ENCODE data around the gene LAMTOR4. TPM values are rescaled to one million over a fixed set of nuclear protein-coding genes. Genes with fewer than 3 reads are reported as not detected.
"Not testable (repeated sequence)": the region's sequence is repeated elsewhere in the genome, so short reads cannot be mapped to it uniquely, and the experiment has no call there.

LAMTOR4 gene
- polyA plus RNA-seq, 6 donors from 2014 or later = 407 to 579 (median 480) TPM

- not testable (repeated sequence) for H3K9me3 Mint-ChIP-seq, H3K27me3 Mint-ChIP-seq, H3K36me3 Mint-ChIP-seq
- Mint-ChIP-seq H3K27ac (peak overlapping the region; percentile 92 to 98 (median 97)), H3K4me1 (peaks cover 59 to 79% (median 68%) of the 10 kb centered on the region in 3 donors), H3K4me3 (peak overlapping the region; percentile 17 to 84 (median 74))
- DNase-seq (peak; percentile 62), ATAC-seq (ENCODE audit: low read depth in 2 of 2) (peak; percentile 83 to 87)
Measured at GRCh38 chr7:100192281-100192862, 43.7 kb downstream of the LAMTOR4 start.

GRCh38 chr7:100192969-100193368, 44.3 kb downstream of the LAMTOR4 start:
- no peaks in the 10 kb centered on the region for H3K27me3 Mint-ChIP-seq
- H3K27ac Mint-ChIP-seq = peak overlapping the region in 5 of 6 donors; percentile 92 to 98 (median 97)
- ATAC-seq (ENCODE audit: low read depth in 2 of 2) = no peak
- no peaks in the 10 kb centered on the region for H3K36me3 Mint-ChIP-seq
- H3K4me3 Mint-ChIP-seq = peak overlapping the region; percentile 17 to 84 (median 74)
- DNase-seq = no peak
- H3K9me3 Mint-ChIP-seq = peaks cover 0 to 4% (median 0%) of the 10 kb centered on the region in 7 donors
- H3K4me1 Mint-ChIP-seq = peaks cover 65 to 85% (median 74%) of the 10 kb centered on the region in 3 donors

GRCh38 chr7:100195222-100195621, 46.5 kb downstream of the LAMTOR4 start:
- DNase-seq (no peak), ATAC-seq (ENCODE audit: low read depth in 2 of 2) (no peak)
- peak overlapping the region in 6 of 8 donors; percentile 17 to 83 (median 46) for H3K4me3 Mint-ChIP-seq
- peak overlapping the region in 3 of 6 donors; percentile 75 to 94 (median 91) for H3K27ac Mint-ChIP-seq
- H3K36me3 Mint-ChIP-seq = no peaks in the 10 kb centered on the region
- H3K27me3 Mint-ChIP-seq = no peaks in the 10 kb centered on the region
- peaks cover 0 to 4% (median 0%) of the 10 kb centered on the region in 7 donors for H3K9me3 Mint-ChIP-seq
- H3K4me1 Mint-ChIP-seq = peaks cover 73 to 95% (median 84%) of the 10 kb centered on the region in 3 donors

- not testable (repeated sequence) for H3K36me3 Mint-ChIP-seq, H3K9me3 Mint-ChIP-seq, H3K27me3 Mint-ChIP-seq
- peaks cover 72 to 95% (median 84%) of the 10 kb centered on the region in 3 donors for H3K4me1 Mint-ChIP-seq
- H3K27ac Mint-ChIP-seq = peak overlapping the region; percentile 75 to 96 (median 90)
- H3K4me3 Mint-ChIP-seq = peak overlapping the region; percentile 9 to 83 (median 60)
- ATAC-seq (ENCODE audit: low read depth in 2 of 2) (peak; percentile 51 to 55), DNase-seq (peak; percentile 57)
Measured at GRCh38 chr7:100195901-100196322, 47.2 kb downstream of the LAMTOR4 start.

GRCh38 chr7:100198266-100198665, 49.5 kb downstream of the LAMTOR4 start:
- H3K27me3 Mint-ChIP-seq = no peaks in the 10 kb centered on the region
- peaks cover 0 to 4% (median 0%) of the 10 kb centered on the region in 7 donors for H3K9me3 Mint-ChIP-seq
- no peak for DNase-seq
- peak overlapping the region; percentile 57 to 96 (median 85) for H3K27ac Mint-ChIP-seq
- H3K4me3 Mint-ChIP-seq = peak overlapping the region in 4 of 8 donors; percentile 6 to 53 (median 38)
- H3K36me3 Mint-ChIP-seq = no peaks in the 10 kb centered on the region
- H3K4me1 Mint-ChIP-seq = peaks cover 64 to 90% (median 75%) of the 10 kb centered on the region in 3 donors
- ATAC-seq (ENCODE audit: low read depth in 2 of 2) = no peak

- DNase-seq (no peak), ATAC-seq (ENCODE audit: low read depth in 2 of 2) (no peak)
- H3K4me3 Mint-ChIP-seq = peak overlapping the region in 4 of 8 donors; percentile 34 to 70 (median 64)
- H3K27me3 Mint-ChIP-seq = no peaks in the 10 kb centered on the region
- peaks cover 0 to 8% of the 10 kb centered on the region in 2 donors for H3K36me3 Mint-ChIP-seq
- peak overlapping the region in 5 of 6 donors; percentile 61 to 97 (median 78) for H3K27ac Mint-ChIP-seq
- H3K4me1 Mint-ChIP-seq = peaks cover 61 to 76% (median 67%) of the 10 kb centered on the region in 3 donors
- H3K9me3 Mint-ChIP-seq = peaks cover 0 to 4% (median 0%) of the 10 kb centered on the region in 7 donors
Measured at GRCh38 chr7:100200693-100201092, 52.0 kb downstream of the LAMTOR4 start.

Other genes starting within 250 kb of the LAMTOR4 start
- 10 to 100 TPM; 12.6 to 39.2 (median 23.1) TPM for gene TRIM4, start 229.4 kb upstream of the LAMTOR4 start, polyA plus RNA-seq (ENCODE audit: low read depth in 6 of 6)
- not detected for gene GJC3, start 219.3 kb upstream of the LAMTOR4 start, polyA plus RNA-seq (ENCODE audit: low read depth in 6 of 6)
- gene AZGP1, start 172.9 kb upstream of the LAMTOR4 start, polyA plus RNA-seq (ENCODE audit: low read depth in 6 of 6) = not detected
- 10 to 100 TPM; 14.7 to 54.3 (median 36.7) TPM for gene ZKSCAN1, start 133.3 kb upstream of the LAMTOR4 start, polyA plus RNA-seq (ENCODE audit: low read depth in 6 of 6)
- gene ZSCAN21, start 99.1 kb upstream of the LAMTOR4 start, polyA plus RNA-seq (ENCODE audit: low read depth in 6 of 6) = 1 to 10 TPM; 4.7 to 9.8 (median 5.7) TPM
- 10 to 100 TPM; 14.6 to 34.4 (median 21.8) TPM for gene ZNF3, start 67.2 kb upstream of the LAMTOR4 start, polyA plus RNA-seq (ENCODE audit: low read depth in 6 of 6)
- gene COPS6, start 59.9 kb upstream of the LAMTOR4 start, polyA plus RNA-seq (ENCODE audit: low read depth in 6 of 6) = 100 to 1,000 TPM; 109 to 249 (median 128) TPM
- gene MCM7, start 47.5 kb upstream of the LAMTOR4 start, polyA plus RNA-seq (ENCODE audit: low read depth in 6 of 6) = 10 to 100 TPM; 39.0 to 59.9 (median 47.1) TPM
- 1 to 10 TPM; 3.3 to 6.8 (median 5.6) TPM for gene AP4M1, start 47.3 kb upstream of the LAMTOR4 start, polyA plus RNA-seq (ENCODE audit: low read depth in 6 of 6)
- gene TAF6, start 29.6 kb upstream of the LAMTOR4 start, polyA plus RNA-seq (ENCODE audit: low read depth in 6 of 6) = 10 to 100 TPM; 16.8 to 32.2 (median 21.6) TPM
- 1 to 10 TPM in 5 of 6 donors, not detected in 1; 4.9 to 8.6 (median 5.8) TPM for gene CNPY4, start 29.3 kb upstream of the LAMTOR4 start, polyA plus RNA-seq (ENCODE audit: low read depth in 6 of 6)
- 1 to 10 TPM; 1.7 to 4.2 (median 2.4) TPM for gene MBLAC1, start 22.0 kb upstream of the LAMTOR4 start, polyA plus RNA-seq (ENCODE audit: low read depth in 6 of 6)
- 1 to 10 TPM; 2.0 to 9.1 (median 3.3) TPM for gene TRAPPC14, start 9.8 kb downstream of the LAMTOR4 start, polyA plus RNA-seq (ENCODE audit: low read depth in 6 of 6)
- gene GAL3ST4, start 19.7 kb downstream of the LAMTOR4 start, polyA plus RNA-seq (ENCODE audit: low read depth in 6 of 6) = under 1 TPM in 5 of 6 donors, not detected in 1; 0.13 to 0.40 (median 0.23) TPM
- gene GPC2, start 28.5 kb downstream of the LAMTOR4 start, polyA plus RNA-seq (ENCODE audit: low read depth in 6 of 6) = under 1 TPM in 4 of 6 donors, not detected in 2; 0.18 to 0.84 (median 0.28) TPM
- 100 to 1,000 TPM in 5 of 6 donors, 10 to 100 TPM in 1; 97.1 to 221 (median 129) TPM for gene STAG3, start 29.0 kb downstream of the LAMTOR4 start, polyA plus RNA-seq (ENCODE audit: low read depth in 6 of 6)
- 10 to 100 TPM; 37.5 to 67.4 (median 56.4) TPM for gene PVRIG, start 71.0 kb downstream of the LAMTOR4 start, polyA plus RNA-seq (ENCODE audit: low read depth in 6 of 6)
- 10 to 100 TPM in 1 of 6 donors, 1 to 10 TPM in 5; 5.0 to 10.3 (median 8.5) TPM for gene SPDYE3, start 158.8 kb downstream of the LAMTOR4 start, polyA plus RNA-seq (ENCODE audit: low read depth in 6 of 6)
- 10 to 100 TPM in 2 of 6 donors, 1 to 10 TPM in 4; 3.5 to 28.7 (median 7.0) TPM for gene PILRB, start 209.2 kb downstream of the LAMTOR4 start, polyA plus RNA-seq (ENCODE audit: low read depth in 6 of 6)
- 1 to 10 TPM in 1 of 6 donors, under 1 TPM in 4, not detected in 1; 0.53 to 1.8 (median 0.53) TPM for gene PILRA, start 224.6 kb downstream of the LAMTOR4 start, polyA plus RNA-seq (ENCODE audit: low read depth in 6 of 6)

All from naive B cell (primary cell).